ENCODE results near the gene CSNK2B.

GRCh38 chr6:31711233-31711632 is 45.4 kb downstream of the CSNK2B start:
- no peak for TF ChIP-seq CTCF (IDR thresholded peaks at IDR 0.05)
- TF ChIP-seq EZH2 (IDR thresholded peaks at IDR 0.05), result no peak
